ENCODE measurements around the gene TRIM29. TPM values are rescaled to one million over a fixed set of nuclear protein-coding genes. Genes with fewer than 3 reads are reported as not detected.

The TRIM29 gene
- total and polyA plus RNA-seq, 9 of the 15 experiments (the other 6 are each of a cell fraction or from before 2014, with no cell fraction given): 0.08 to 1.4 (median 0.42) TPM; not detected in 2

- ChIA-PET POLR2A (interaction anchor here (0.5 to 0.6 kb wide), 2 partner anchors 207 to 435 kb away, joined by 3 read pairs; no protein-coding TSS in a partner anchor), CTCF (ENCODE audit: low intra/inter-chr PET ratio) (no interaction called here)
- Histone ChIP-seq H3K4me1 (replicated peaks in 1 of 2; ENCODE audit: control insufficient read depth in 2 of 2, insufficient read depth in 2 of 2, low read length in 2 of 2) (no peaks in the 10 kb centered on the region), H2AFZ (ENCODE audit: low read depth, low read length) (no peak overlapping the region), H3K9me3 (replicated peaks; ENCODE audit: control insufficient read depth, insufficient read depth, low read depth, low read length) (no peaks in the 10 kb centered on the region), H3K9ac (ENCODE audit: insufficient read depth in 1 of 2, low read depth in 2 of 2, low read length in 2 of 2) (no peak overlapping the region), H3K4me3 (no peak overlapping the region), H3K4me2 (ENCODE audit: insufficient read depth, low read length) (no peak overlapping the region), H3K79me2 (ENCODE audit: control insufficient read depth, insufficient read depth, low read length) (no peaks in the 10 kb centered on the region), H3K36me3 (ENCODE audit: control insufficient read depth, insufficient read depth, low read length) (no peaks in the 10 kb centered on the region), H3K27me3 (ENCODE audit: control insufficient read depth in 2 of 2, insufficient read depth in 2 of 2, low read length in 2 of 2) (peaks cover 3 to 48% of the 10 kb centered on the region in 2 experiments; a peak in 3 of 5 replicates), H4K20me1 (replicated peaks; ENCODE audit: control insufficient read depth, insufficient read depth, low read length) (peaks cover 13% of the 10 kb centered on the region), H3K9me1 (ENCODE audit: control insufficient read depth, insufficient read depth, low read length) (no peaks in the 10 kb centered on the region), H3K27ac (ENCODE audit: extremely low read depth, low read depth, low read length) (no peak overlapping the region)
- in situ Hi-C loops (cut with MboI) (loop anchor here (25.0 kb wide), 1 partner anchor 443 kb away; no protein-coding TSS in a partner anchor), intact Hi-C loops (cut with micrococcal nuclease) (loop anchor here (5.0 kb wide), 3 partner anchors 93 to 623 kb away; partner anchors contain the start of gene NECTIN1)
- ATAC-seq: no peak
- DNase-seq (ENCODE audit: extremely low read depth in 1 of 4, low spot score in 3 of 4): no peak
- no peak for TF ChIP-seq CSDE1 (IDR thresholded peaks at IDR 0.05)
- no peak for TF ChIP-seq ZFX (CRISPR knock-in tag; IDR thresholded peaks at IDR 0.05)
- TF ChIP-seq GABPA (tag; conservative IDR thresholded peaks at IDR 0.05; ENCODE audit: low read depth): no peak
- no peak for TF ChIP-seq ELF4 (CRISPR knock-in tag; IDR thresholded peaks at IDR 0.05)
- no peak for TF ChIP-seq FIP1L1 (IDR thresholded peaks at IDR 0.05; ENCODE audit: low read depth, low read length, poor library complexity, severe bottlenecking)
- TF ChIP-seq POU5F1 (IDR thresholded peaks at IDR 0.05; ENCODE audit: borderline replicate concordance, low read depth, low read length, partially characterized antibody): no peak
- TF ChIP-seq USF1 (CRISPR knock-in tag; IDR thresholded peaks at IDR 0.05): no peak
- no peak for TF ChIP-seq KAT2B (IDR thresholded peaks at IDR 0.05; ENCODE audit: low read depth, low read length)
- no peak for TF ChIP-seq RBM14 (IDR thresholded peaks at IDR 0.05; ENCODE audit: borderline replicate concordance, insufficient read depth, low read depth, low read length)
- TF ChIP-seq TGIF2 (CRISPR knock-in tag; IDR thresholded peaks at IDR 0.05): no peak
- TF ChIP-seq NONO (IDR thresholded peaks at IDR 0.05; ENCODE audit: low read depth in 2 of 2, low read length in 1 of 2): no peak
- TF ChIP-seq CCNT2 (IDR thresholded peaks at IDR 0.05; ENCODE audit: borderline replicate concordance, extremely low read depth, insufficient read length, low read depth, low read length): no peak
- no peak for TF ChIP-seq RNF219 (CRISPR knock-in tag; IDR thresholded peaks at IDR 0.05)
- no peak for TF ChIP-seq ZNF165 (CRISPR knock-in tag; IDR thresholded peaks at IDR 0.05; ENCODE audit: borderline replicate concordance)
- TF ChIP-seq MBD2 (IDR thresholded peaks at IDR 0.05; ENCODE audit: borderline replicate concordance, low read depth): no peak
- no peak for TF ChIP-seq RBM22 (IDR thresholded peaks at IDR 0.05; ENCODE audit: low read depth, low read length, poor library complexity, severe bottlenecking)
- no peak for TF ChIP-seq POLR2B (IDR thresholded peaks at IDR 0.05; ENCODE audit: low read depth, partially characterized antibody)
- no peak for TF ChIP-seq ZNF134 (CRISPR knock-in tag; conservative IDR thresholded peaks at IDR 0.05)
- no peak for TF ChIP-seq HDAC2 (IDR thresholded peaks at IDR 0.05)
- 0% methylated on average over 6 of the region's 6 CpGs for WGBS (ENCODE audit: insufficient coverage, low coverage, missing lambda C conversion rate)
- BruUV-seq (replicated peaks): no TSS peak
- no peak for FAIRE-seq
Measured at GRCh38 chr11:120105576-120105975, 32.3 kb downstream of the TRIM29 start.
